Lower lobe of right lung (tissue), 2 donors: ENCODE data around the gene PHKB. TPM values are rescaled to one million over a fixed set of nuclear protein-coding genes. Genes with fewer than 3 reads are reported as not detected.

Experiments used
- ATAC-seq, 2 donors: fragments of 200-7000 bp; cut with Tn5 transposase; one replicate each; pipeline ENCODE4 v1.9.1; 2020 to 2022; ENCODE audit warnings: mild to moderate bottlenecking in 2 of 2, moderate library complexity in 2 of 2
- DNase-seq: peaks from one replicate; pipeline ENCODE4 v3.0.0-alpha.2; 2020
- H3K27ac ChIP-seq: fragments of 200-600 bp; one replicate; pipeline ENCODE4 v1.8.0; 2022
- H3K27me3 ChIP-seq: fragments of 200-600 bp; one replicate; pipeline ENCODE4 v1.8.0; 2022; ENCODE audit warnings: low read depth
- H3K36me3 ChIP-seq: fragments of 200-600 bp; one replicate; pipeline ENCODE4 v1.8.0; 2022; ENCODE audit warnings: mild to moderate bottlenecking
- H3K4me1 ChIP-seq: fragments of 200-600 bp; one replicate; pipeline ENCODE4 v1.8.0; 2022
- H3K4me3 ChIP-seq: fragments of 200-600 bp; one replicate; pipeline ENCODE4 v1.8.0; 2022; ENCODE audit warnings: mild to moderate bottlenecking
- H3K9me3 ChIP-seq: fragments of 200-600 bp; one replicate; pipeline ENCODE4 v1.8.0; 2022
- CTCF ChIP-seq: fragments of 200-600 bp; IDR thresholded peaks from one replicate; pipeline ENCODE4 v1.8.0; 2022; ENCODE audit warnings: antibody characterized with exemption, mild to moderate bottlenecking
- intact Hi-C: fragments of 100-400 bp; cut with DNase I; formaldehyde crosslinking; loops from one replicate; pipeline ENCODE4 v1.11.0; 2022
- total RNA-seq: library from RNA; stranded (reverse); fragmentation: NEBNext Ultra II Directional; extraction: Animal tissue kit (Norgen Biotek cat#: 25700); gene quantifications from one replicate; pipeline ENCODE4 v1.2.1, GENCODE V29; 2021
- donor health status: DM: no; HTN: yes; CAD: no; lungs with severe emphysema.

The PHKB gene
- total RNA-seq, 1 donor from 2014 or later, result 95.1 TPM

- H3K27me3 ChIP-seq, result no peaks in the 10 kb centered on the region
- no peaks in the 10 kb centered on the region for H3K4me1 ChIP-seq
- DNase-seq (no peak), ATAC-seq (no peak)
- no peak overlapping the region for H3K4me3 ChIP-seq
- TF ChIP-seq CTCF, result no peak
- H3K36me3 ChIP-seq, result peaks cover 54% of the 10 kb centered on the region
- H3K9me3 ChIP-seq, result no peaks in the 10 kb centered on the region
- intact Hi-C loops, result no loop called here
- no peak overlapping the region for H3K27ac ChIP-seq
Measured at GRCh38 chr16:47657032-47657431, 195.9 kb downstream of the PHKB start.

- intact Hi-C loops, result no loop called here
- peaks cover 50% of the 10 kb centered on the region for H3K36me3 ChIP-seq
- H3K4me1 ChIP-seq, result no peaks in the 10 kb centered on the region
- ATAC-seq (no peak), DNase-seq (no peak)
- H3K4me3 ChIP-seq, result no peak overlapping the region
- H3K27me3 ChIP-seq, result no peaks in the 10 kb centered on the region
- TF ChIP-seq CTCF, result no peak
- H3K9me3 ChIP-seq, result no peaks in the 10 kb centered on the region
- H3K27ac ChIP-seq, result no peak overlapping the region
Measured at GRCh38 chr16:47657977-47658376, 196.8 kb downstream of the PHKB start.

GRCh38 chr16:47660540-47660939 lies 199.4 kb downstream of the PHKB start:
- intact Hi-C loops, result no loop called here
- TF ChIP-seq CTCF, result no peak
- H3K36me3 ChIP-seq, result peaks cover 39% of the 10 kb centered on the region

GRCh38 chr16:47664653-47665325 lies 203.7 kb downstream of the PHKB start:
- Histone ChIP-seq H3K4me3 (no peak overlapping the region), H3K4me1 (no peaks in the 10 kb centered on the region), H3K36me3 (peaks cover 58% of the 10 kb centered on the region), H3K27ac (no peak overlapping the region), H3K9me3 (no peaks in the 10 kb centered on the region), H3K27me3 (no peaks in the 10 kb centered on the region)
- intact Hi-C loops, result no loop called here
- no peak for DNase-seq
- no peak for TF ChIP-seq CTCF
- ATAC-seq, result no peak

More at GRCh38 chr16:47660540-47660939, 199.4 kb downstream of the PHKB start:
- Histone ChIP-seq H3K4me3 (no peak overlapping the region), H3K4me1 (no peaks in the 10 kb centered on the region), H3K27me3 (no peaks in the 10 kb centered on the region), H3K9me3 (no peaks in the 10 kb centered on the region), H3K27ac (no peak overlapping the region)
- no peak for DNase-seq
- ATAC-seq, result no peak

GRCh38 chr16:47666434-47666833 lies 205.3 kb downstream of the PHKB start:
- TF ChIP-seq CTCF, result no peak
- DNase-seq (no peak), ATAC-seq (no peak)
- Histone ChIP-seq H3K27me3 (no peaks in the 10 kb centered on the region), H3K4me1 (no peaks in the 10 kb centered on the region), H3K27ac (no peak overlapping the region), H3K36me3 (peaks cover 46% of the 10 kb centered on the region), H3K4me3 (no peak overlapping the region), H3K9me3 (no peaks in the 10 kb centered on the region)
- intact Hi-C loops, result no loop called here
